ENCODE results near the gene PLXDC1. TPM values are rescaled to one million over a fixed set of nuclear protein-coding genes. Genes with fewer than 3 reads are reported as not detected.

PLXDC1 gene
- total RNA-seq, 1 donor from 2014 or later, result 12.2 TPM

DNA sequence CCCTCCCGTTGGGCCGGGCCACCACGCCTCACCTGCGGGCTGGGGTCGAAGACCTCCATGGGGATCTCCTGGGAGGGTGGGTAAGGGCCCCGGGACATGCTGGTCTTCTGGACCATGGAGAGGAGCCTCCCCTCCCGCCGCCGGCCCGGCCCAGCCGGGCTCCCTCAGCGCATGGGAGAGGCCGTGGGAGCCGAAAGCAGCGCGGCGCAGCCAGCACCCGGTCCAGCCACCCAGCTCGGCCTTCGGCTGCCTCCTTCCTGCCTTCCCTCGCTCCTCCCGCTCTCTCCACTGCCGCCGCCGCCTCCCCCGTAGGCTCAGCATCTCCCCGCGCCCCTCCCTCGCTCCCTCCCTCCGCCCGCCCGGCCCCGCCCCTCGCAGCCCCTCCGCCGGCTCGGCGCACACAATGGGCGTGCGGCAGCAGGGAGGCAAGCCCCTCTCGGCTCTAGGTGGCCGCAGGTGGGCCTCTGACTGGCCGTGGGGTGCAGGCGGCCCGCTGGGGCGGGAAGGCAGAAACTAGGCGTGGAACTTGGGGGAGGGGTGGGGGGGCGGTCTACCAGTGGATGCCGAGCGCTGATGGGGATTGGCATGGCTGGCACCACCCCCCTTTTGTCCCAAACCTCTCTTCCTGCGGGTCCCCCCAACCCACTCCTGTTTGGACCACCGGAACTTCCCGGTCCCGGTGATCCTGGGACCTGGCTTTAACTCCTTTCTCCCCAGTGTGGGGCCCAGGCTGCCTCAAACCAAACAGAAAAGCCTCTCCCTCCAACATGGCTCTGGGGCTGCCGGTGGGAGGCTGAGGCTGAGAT, 46.1 kb upstream of the PLXDC1 start, which contains the start of gene CACNB1:
CACNB1 (minus strand) TSS at position 290 of the 806 bp plus-strand sequence; CDS start at position 116, 174 bp downstream.
- H3K27me3 ChIP-seq (ENCODE audit: low read depth), result no peaks in the 10 kb centered on the region
- H3K4me1 ChIP-seq, result peaks cover 67% of the 10 kb centered on the region
- H3K27ac ChIP-seq (replicated peaks), result peak within 1 kb of the TSS; percentile 80
- TF ChIP-seq, protein P1, sequence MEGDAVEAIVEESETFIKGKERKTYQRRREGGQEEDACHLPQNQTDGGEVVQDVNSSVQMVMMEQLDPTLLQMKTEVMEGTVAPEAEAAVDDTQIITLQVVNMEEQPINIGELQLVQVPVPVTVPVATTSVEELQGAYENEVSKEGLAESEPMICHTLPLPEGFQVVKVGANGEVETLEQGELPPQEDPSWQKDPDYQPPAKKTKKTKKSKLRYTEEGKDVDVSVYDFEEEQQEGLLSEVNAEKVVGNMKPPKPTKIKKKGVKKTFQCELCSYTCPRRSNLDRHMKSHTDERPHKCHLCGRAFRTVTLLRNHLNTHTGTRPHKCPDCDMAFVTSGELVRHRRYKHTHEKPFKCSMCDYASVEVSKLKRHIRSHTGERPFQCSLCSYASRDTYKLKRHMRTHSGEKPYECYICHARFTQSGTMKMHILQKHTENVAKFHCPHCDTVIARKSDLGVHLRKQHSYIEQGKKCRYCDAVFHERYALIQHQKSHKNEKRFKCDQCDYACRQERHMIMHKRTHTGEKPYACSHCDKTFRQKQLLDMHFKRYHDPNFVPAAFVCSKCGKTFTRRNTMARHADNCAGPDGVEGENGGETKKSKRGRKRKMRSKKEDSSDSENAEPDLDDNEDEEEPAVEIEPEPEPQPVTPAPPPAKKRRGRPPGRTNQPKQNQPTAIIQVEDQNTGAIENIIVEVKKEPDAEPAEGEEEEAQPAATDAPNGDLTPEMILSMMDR (IDR thresholded peaks at IDR 0.05; ENCODE audit: borderline replicate concordance), result no peak
- no peaks in the 10 kb centered on the region for H3K9me3 ChIP-seq (replicated peaks)
- H3K36me3 ChIP-seq, result peaks cover 16% of the 10 kb centered on the region
- H3K4me3 ChIP-seq, result peak within 1 kb of the TSS; percentile 92
- intact Hi-C loops (cut with micrococcal nuclease), result no loop called here
- DNase-seq, result peak; percentile 82

DNA sequence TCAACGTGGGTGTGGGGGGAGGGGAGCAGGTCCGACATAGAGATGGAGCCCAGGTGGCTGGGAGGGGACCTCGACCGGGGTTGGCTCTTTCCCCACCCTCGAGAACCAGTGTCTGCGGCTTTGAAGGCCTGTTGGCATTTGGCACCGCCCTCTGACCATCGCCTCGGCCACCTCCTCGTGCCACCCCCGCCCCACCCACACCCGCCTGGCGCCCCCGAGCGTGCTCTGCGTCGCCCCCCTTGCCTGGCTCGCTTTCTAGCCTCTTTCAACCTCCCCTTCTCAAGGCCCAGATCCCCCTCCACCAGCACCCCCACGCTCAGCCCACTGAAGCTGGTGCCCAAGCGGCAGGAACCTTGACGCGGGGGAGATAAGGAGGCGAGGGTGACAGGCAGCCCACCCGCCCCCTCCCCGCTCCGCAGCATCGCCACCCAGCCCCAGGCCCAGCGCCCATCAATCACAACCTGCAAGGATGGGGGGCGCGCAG, 45.4 kb upstream of the PLXDC1 start:
- peak overlapping the region; percentile 92 for H3K4me3 ChIP-seq
- peak overlapping the region; percentile 80 for H3K27ac ChIP-seq (replicated peaks)
- intact Hi-C loops (cut with micrococcal nuclease), result no loop called here
- TF ChIP-seq, protein P1 (IDR thresholded peaks at IDR 0.05; ENCODE audit: borderline replicate concordance), result no peak
- H3K36me3 ChIP-seq, result peaks cover 8% of the 10 kb centered on the region
- no peak for DNase-seq
- H3K4me1 ChIP-seq, result peaks cover 60% of the 10 kb centered on the region
- no peaks in the 10 kb centered on the region for H3K27me3 ChIP-seq (ENCODE audit: low read depth)
- H3K9me3 ChIP-seq (replicated peaks), result no peaks in the 10 kb centered on the region

DNA sequence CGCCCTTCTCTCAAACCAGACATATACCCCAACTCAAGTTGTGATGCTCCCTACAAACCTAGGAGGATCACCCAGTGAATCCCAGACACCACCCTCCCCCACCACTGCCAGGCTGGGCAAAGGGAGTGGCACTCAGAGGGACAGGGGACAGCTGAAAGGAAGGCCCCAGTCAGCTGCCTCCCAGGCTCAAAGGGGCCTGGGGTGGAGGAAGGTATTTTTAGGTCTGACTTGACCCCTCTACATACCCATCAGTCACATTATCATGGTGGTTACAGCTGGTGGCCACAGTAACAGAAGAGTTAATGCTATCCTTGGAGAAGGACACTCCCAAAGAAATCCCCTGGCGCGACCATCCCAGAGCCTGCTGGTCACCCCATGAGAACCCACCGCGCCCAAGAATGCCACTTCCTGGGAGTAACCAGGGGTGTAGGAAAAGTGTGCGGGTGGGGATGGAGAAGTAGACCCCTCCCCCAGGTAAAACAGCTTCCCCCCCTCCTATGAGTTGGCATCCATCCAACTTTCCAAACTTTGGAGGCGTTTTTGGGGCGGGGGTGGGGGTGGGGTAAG, 44.9 kb upstream of the PLXDC1 start:
- H3K9me3 ChIP-seq (replicated peaks), result no peaks in the 10 kb centered on the region
- peaks cover 6% of the 10 kb centered on the region for H3K36me3 ChIP-seq
- peak overlapping the region; percentile 92 for H3K4me3 ChIP-seq
- no peak overlapping the region for H3K27ac ChIP-seq (replicated peaks)
- H3K27me3 ChIP-seq (ENCODE audit: low read depth), result no peaks in the 10 kb centered on the region
- TF ChIP-seq, protein P1 (IDR thresholded peaks at IDR 0.05; ENCODE audit: borderline replicate concordance), result no peak
- intact Hi-C loops (cut with micrococcal nuclease), result no loop called here
- DNase-seq, result no peak
- peaks cover 54% of the 10 kb centered on the region for H3K4me1 ChIP-seq

DNA sequence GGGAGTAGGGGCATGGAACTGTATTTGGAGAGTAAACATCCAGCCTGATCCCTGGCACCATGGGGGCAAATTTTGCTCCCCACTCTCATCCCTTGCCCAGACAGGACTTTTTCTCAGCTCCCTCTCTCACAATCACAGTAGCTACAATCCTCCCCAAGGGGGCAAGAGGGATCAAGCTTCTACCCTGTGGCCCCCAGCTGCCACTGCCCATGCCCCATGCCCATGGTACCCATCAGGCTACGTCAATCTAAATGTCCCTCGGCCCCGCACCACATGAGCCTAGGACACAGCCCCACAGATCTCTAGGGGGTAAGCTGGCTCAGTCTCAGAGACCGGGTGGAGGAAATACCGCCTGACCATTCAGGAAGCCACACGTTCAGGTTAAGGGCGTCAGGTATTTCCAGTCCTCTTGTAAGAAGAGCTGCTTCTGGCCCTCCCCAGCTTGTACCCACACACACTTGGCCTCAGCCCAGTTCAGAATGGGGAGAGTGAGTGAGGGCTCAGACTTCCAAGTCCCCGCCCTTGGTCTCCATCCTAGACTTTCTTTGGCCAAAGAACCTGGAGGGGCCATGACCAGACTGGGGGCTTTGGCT, 44.2 kb upstream of the PLXDC1 start:
- TF ChIP-seq, protein P1 (IDR thresholded peaks at IDR 0.05; ENCODE audit: borderline replicate concordance), result no peak
- intact Hi-C loops (cut with micrococcal nuclease), result no loop called here
- peaks cover 48% of the 10 kb centered on the region for H3K4me1 ChIP-seq
- no peak for DNase-seq
- no peaks in the 10 kb centered on the region for H3K9me3 ChIP-seq (replicated peaks)
- H3K4me3 ChIP-seq, result peak overlapping the region; percentile 92
- no peaks in the 10 kb centered on the region for H3K27me3 ChIP-seq (ENCODE audit: low read depth)
- H3K27ac ChIP-seq (replicated peaks), result peak overlapping the region; percentile 11
- peaks cover 6% of the 10 kb centered on the region for H3K36me3 ChIP-seq

DNA sequence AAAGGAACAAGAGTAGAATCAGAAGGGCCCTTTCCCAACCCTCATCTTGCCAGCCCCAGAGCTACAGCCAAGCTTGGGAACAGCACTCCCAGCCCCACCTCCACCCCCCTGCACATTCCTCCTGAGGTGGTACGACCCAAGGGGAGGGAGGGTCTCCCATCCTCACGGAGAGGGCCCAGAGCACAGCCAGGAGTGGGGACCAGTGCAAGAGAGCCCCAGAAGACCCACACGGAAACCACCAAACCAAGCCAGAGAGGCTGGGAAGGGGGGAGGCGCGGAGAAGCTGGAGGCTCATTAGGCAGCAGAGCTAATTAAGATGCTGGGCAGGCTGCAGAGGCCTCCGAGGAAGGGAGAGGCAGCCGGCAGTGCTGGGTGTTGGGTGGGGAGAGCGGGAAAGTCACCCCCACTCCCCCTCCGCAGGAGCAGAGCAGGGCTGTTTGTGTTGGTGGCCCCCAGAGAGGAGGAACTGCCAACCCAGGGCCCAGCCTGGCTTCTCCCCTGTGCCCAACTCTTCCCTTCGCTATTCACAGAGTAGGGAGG, 43.6 kb upstream of the PLXDC1 start:
- DNase-seq, result no peak

More for the DNA sequence above, 43.6 kb upstream of the PLXDC1 start:
- intact Hi-C loops (cut with micrococcal nuclease), result no loop called here
- Histone ChIP-seq H3K9me3 (replicated peaks) (no peaks in the 10 kb centered on the region), H3K27me3 (ENCODE audit: low read depth) (no peaks in the 10 kb centered on the region), H3K36me3 (peaks cover 6% of the 10 kb centered on the region), H3K4me3 (no peak overlapping the region), H3K27ac (replicated peaks) (peak overlapping the region; percentile 11), H3K4me1 (peaks cover 42% of the 10 kb centered on the region)
- TF ChIP-seq, protein P1 (IDR thresholded peaks at IDR 0.05; ENCODE audit: borderline replicate concordance), result no peak

All from left ventricle myocardium inferior (tissue), 1 donor.